Measurements from ENCODE around the gene KLHL22. TPM values are rescaled to one million over a fixed set of nuclear protein-coding genes. Genes with fewer than 3 reads are reported as not detected.
"Not testable (repeated sequence)": the region's sequence is repeated elsewhere in the genome, so short reads cannot be mapped to it uniquely, and the experiment has no call there.

The KLHL22 gene
- total RNA-seq, 2 experiments from 2014 or later, result 24.1 to 27.7 TPM

- H3K27ac ChIP-seq (ENCODE audit: low read depth in 1 of 2, low read length in 2 of 2), result no peak overlapping the region
- TF ChIP-seq, protein P1, sequence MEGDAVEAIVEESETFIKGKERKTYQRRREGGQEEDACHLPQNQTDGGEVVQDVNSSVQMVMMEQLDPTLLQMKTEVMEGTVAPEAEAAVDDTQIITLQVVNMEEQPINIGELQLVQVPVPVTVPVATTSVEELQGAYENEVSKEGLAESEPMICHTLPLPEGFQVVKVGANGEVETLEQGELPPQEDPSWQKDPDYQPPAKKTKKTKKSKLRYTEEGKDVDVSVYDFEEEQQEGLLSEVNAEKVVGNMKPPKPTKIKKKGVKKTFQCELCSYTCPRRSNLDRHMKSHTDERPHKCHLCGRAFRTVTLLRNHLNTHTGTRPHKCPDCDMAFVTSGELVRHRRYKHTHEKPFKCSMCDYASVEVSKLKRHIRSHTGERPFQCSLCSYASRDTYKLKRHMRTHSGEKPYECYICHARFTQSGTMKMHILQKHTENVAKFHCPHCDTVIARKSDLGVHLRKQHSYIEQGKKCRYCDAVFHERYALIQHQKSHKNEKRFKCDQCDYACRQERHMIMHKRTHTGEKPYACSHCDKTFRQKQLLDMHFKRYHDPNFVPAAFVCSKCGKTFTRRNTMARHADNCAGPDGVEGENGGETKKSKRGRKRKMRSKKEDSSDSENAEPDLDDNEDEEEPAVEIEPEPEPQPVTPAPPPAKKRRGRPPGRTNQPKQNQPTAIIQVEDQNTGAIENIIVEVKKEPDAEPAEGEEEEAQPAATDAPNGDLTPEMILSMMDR (IDR thresholded peaks at IDR 0.05), result no peak
- no peak overlapping the region for H3K4me3 Mint-ChIP-seq
- H3K4me1 ChIP-seq (ENCODE audit: insufficient read depth, low read length), result peaks cover 9% of the 10 kb centered on the region
- no peak overlapping the region for H3K4me3 ChIP-seq (ENCODE audit: low read length)
- POLR2A ChIA-PET, result no interaction called here
- CTCF ChIA-PET, result no interaction called here
- H3K36me3 ChIP-seq (ENCODE audit: insufficient read depth, low read length), result peaks cover 5% of the 10 kb centered on the region
- peaks cover 25% of the 10 kb centered on the region for H3K4me1 Mint-ChIP-seq (ENCODE audit: low read depth)
- no peaks in the 10 kb centered on the region for H3K27me3 ChIP-seq (ENCODE audit: control insufficient read depth in 1 of 2, insufficient read depth in 2 of 2, low read length in 2 of 2)
- H3K9me3 ChIP-seq (ENCODE audit: control insufficient read depth in 1 of 2, insufficient read depth in 1 of 2, low read length in 2 of 2), result no peaks in the 10 kb centered on the region
- no peaks in the 10 kb centered on the region for H3K9me3 Mint-ChIP-seq
- H3K36me3 Mint-ChIP-seq (ENCODE audit: low read depth), result peaks cover 21% of the 10 kb centered on the region
- intact Hi-C loops (cut with DNase I, micrococcal nuclease), result no loop called here
- H3K27ac Mint-ChIP-seq, result no peak overlapping the region
- DNase-seq (no peak), ATAC-seq (ENCODE audit: poor library complexity) (no peak)
- H3K27me3 Mint-ChIP-seq, result no peaks in the 10 kb centered on the region
Observed at GRCh38 chr22:20479612-20480196, 15.9 kb downstream of the KLHL22 start.

DNA sequence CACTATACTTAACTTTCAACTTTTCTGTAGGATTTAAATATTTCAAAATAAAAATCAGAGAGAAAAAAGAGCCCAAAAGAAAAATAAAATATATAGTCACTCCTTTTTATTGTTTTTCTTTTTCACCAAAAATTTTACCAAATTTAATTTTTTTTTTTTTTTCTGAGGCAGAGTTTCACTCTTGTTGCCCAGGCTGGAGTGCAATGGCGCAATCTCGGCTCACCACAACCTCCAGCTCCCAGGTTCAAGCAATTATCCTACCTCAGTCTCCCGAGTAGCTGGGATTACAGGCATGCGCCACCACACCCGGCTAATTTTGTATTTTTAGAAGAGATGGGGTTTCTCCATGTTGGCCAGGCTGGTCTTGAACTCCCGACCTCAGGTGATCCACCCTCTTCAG, 17.5 kb downstream of the KLHL22 start:
- H3K9me3 Mint-ChIP-seq; H3K4me3 ChIP-seq (ENCODE audit: low read length); intact Hi-C loops (cut with DNase I, micrococcal nuclease); H3K27me3 Mint-ChIP-seq; CTCF ChIA-PET; POLR2A ChIA-PET; H3K9me3 ChIP-seq (ENCODE audit: control insufficient read depth in 1 of 2, insufficient read depth in 1 of 2, low read length in 2 of 2); DNase-seq; H3K36me3 ChIP-seq (ENCODE audit: insufficient read depth, low read length); H3K4me3 Mint-ChIP-seq; H3K27me3 ChIP-seq (ENCODE audit: control insufficient read depth in 1 of 2, insufficient read depth in 2 of 2, low read length in 2 of 2); ATAC-seq (ENCODE audit: poor library complexity); H3K27ac ChIP-seq (ENCODE audit: low read depth in 1 of 2, low read length in 2 of 2): not testable (repeated sequence)
- Mint-ChIP-seq H3K27ac (peak overlapping the region; percentile 49), H3K4me1 (ENCODE audit: low read depth) (peaks cover 30% of the 10 kb centered on the region), H3K36me3 (ENCODE audit: low read depth) (peaks cover 13% of the 10 kb centered on the region)
- peaks cover 11% of the 10 kb centered on the region for H3K4me1 ChIP-seq (ENCODE audit: insufficient read depth, low read length)

DNA sequence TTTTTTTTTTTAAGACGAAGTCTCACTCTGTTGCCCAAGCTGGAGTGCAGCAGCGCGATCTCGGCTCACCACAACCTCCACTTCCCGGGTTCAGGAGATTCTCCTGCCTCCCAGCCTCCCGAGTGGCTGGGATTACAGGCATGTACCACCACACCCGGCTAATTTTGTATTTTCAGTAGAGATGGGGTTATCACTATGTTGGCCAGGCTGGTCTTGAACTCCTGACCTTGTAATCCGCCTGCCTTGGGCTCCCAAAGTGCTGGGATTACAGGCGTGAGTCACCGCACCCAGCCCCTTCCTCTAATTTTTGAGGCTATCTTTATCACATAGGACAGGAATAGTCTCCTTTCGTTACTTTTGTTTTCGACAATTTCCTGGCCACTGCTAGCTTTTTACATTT, 20.0 kb downstream of the KLHL22 start:
- ATAC-seq (ENCODE audit: poor library complexity); H3K9me3 Mint-ChIP-seq; H3K27me3 ChIP-seq (ENCODE audit: control insufficient read depth in 1 of 2, insufficient read depth in 2 of 2, low read length in 2 of 2); DNase-seq; H3K27ac ChIP-seq (ENCODE audit: low read depth in 1 of 2, low read length in 2 of 2); H3K9me3 ChIP-seq (ENCODE audit: control insufficient read depth in 1 of 2, insufficient read depth in 1 of 2, low read length in 2 of 2); H3K36me3 ChIP-seq (ENCODE audit: insufficient read depth, low read length); H3K4me3 ChIP-seq (ENCODE audit: low read length); CTCF ChIA-PET; H3K27me3 Mint-ChIP-seq; intact Hi-C loops (cut with DNase I, micrococcal nuclease): not testable (repeated sequence)
- Mint-ChIP-seq H3K27ac (peak overlapping the region; percentile 84), H3K4me3 (peak overlapping the region; percentile 23), H3K36me3 (ENCODE audit: low read depth) (peaks cover 22% of the 10 kb centered on the region), H3K4me1 (ENCODE audit: low read depth) (peaks cover 36% of the 10 kb centered on the region)
- POLR2A ChIA-PET, result interaction anchor here (1.3 kb wide), 1 partner anchor 12 kb away, joined by 7 read pairs; no protein-coding TSS in a partner anchor
- peaks cover 16% of the 10 kb centered on the region for H3K4me1 ChIP-seq (ENCODE audit: insufficient read depth, low read length)

- intact Hi-C loops (cut with DNase I, micrococcal nuclease), result no loop called here
- peaks cover 24% of the 10 kb centered on the region for H3K36me3 Mint-ChIP-seq (ENCODE audit: low read depth)
Observed at GRCh38 chr22:20475115-20475436, 20.5 kb downstream of the KLHL22 start.

More at GRCh38 chr22:20475115-20475436, 20.5 kb downstream of the KLHL22 start:
- peak overlapping the region; percentile 23 for H3K4me3 Mint-ChIP-seq
- Histone ChIP-seq H3K4me3 (ENCODE audit: low read length) (no peak overlapping the region), H3K4me1 (ENCODE audit: insufficient read depth, low read length) (peaks cover 18% of the 10 kb centered on the region), H3K9me3 (ENCODE audit: control insufficient read depth in 1 of 2, insufficient read depth in 1 of 2, low read length in 2 of 2) (no peaks in the 10 kb centered on the region), H3K36me3 (ENCODE audit: insufficient read depth, low read length) (peaks cover 10% of the 10 kb centered on the region), H3K27ac (ENCODE audit: low read depth in 1 of 2, low read length in 2 of 2) (no peak overlapping the region), H3K27me3 (ENCODE audit: control insufficient read depth in 1 of 2, insufficient read depth in 2 of 2, low read length in 2 of 2) (no peaks in the 10 kb centered on the region)
- H3K9me3 Mint-ChIP-seq, result no peaks in the 10 kb centered on the region
- peaks cover 36% of the 10 kb centered on the region for H3K4me1 Mint-ChIP-seq (ENCODE audit: low read depth)
- no peak for ATAC-seq (ENCODE audit: poor library complexity)
- ChIA-PET POLR2A (interaction anchor here (1.3 kb wide), 1 partner anchor 11 kb away, joined by 7 read pairs; no protein-coding TSS in a partner anchor), CTCF (no interaction called here)
- H3K27ac Mint-ChIP-seq, result peak overlapping the region; percentile 84
- TF ChIP-seq, protein P1 (IDR thresholded peaks at IDR 0.05), result no peak
- no peak for DNase-seq
- no peaks in the 10 kb centered on the region for H3K27me3 Mint-ChIP-seq
